Erythroblast (primary cell): ENCODE data around the gene HEXIM1.

Experiments used
- GATA1 ChIP-seq: IDR thresholded peaks from 2 replicates; pipeline ENCODE4 v1.6.1; 2011; ENCODE audit warnings: low read depth, mild to moderate bottlenecking, control low read depth, low read length, moderate library complexity
- POLR2A ChIP-seq: IDR thresholded peaks from 2 replicates; pipeline ENCODE4 v1.6.1; 2011; ENCODE audit warnings: mild to moderate bottlenecking, low read length

DNA sequence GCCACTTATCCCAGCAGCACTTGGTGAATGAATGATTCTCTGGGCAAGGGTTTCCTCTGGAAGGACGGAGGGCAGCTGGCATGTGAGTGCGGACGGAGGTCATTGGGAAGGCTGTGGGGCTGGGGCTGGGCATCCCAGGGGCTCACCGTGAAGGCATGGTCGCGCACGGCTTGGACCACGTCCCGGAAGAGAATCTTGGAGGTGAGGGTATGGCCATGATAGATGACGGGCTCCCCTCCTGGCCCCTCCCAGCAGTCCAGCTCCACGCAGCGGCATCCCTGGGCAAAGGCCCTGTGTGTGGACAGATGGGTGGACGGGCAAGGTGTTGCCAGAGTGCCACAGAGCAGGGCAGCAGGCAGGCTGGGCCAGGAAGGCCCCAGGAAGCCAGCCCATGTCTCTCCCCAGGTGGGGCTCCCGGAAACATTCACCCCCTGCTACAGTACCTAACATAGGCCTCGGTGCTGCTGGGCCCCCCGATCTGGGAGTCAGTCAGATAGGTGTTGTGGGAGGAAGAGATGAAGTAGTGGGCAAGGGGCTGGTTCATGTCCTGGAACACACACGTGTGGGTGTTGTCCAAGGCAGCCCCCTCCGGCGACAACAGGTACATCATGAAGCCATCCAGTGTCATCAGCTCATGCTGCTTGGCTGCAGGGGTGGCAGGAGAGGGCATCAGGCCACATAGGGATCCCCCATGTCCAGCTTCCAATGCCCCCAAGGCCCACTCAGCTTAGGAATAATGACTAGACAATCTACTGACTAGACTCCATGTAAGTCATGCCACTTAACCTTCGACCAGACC lies 30.2 kb upstream of the HEXIM1 start:
- no peak for TF ChIP-seq GATA1
- TF ChIP-seq POLR2A = no peak
